ENCODE results near the gene TMEM37. TPM values are rescaled to one million over a fixed set of nuclear protein-coding genes. Genes with fewer than 3 reads are reported as not detected.

Gene TMEM37
- polyA plus RNA-seq, 1 donor from 2014 or later = not detected

DNA sequence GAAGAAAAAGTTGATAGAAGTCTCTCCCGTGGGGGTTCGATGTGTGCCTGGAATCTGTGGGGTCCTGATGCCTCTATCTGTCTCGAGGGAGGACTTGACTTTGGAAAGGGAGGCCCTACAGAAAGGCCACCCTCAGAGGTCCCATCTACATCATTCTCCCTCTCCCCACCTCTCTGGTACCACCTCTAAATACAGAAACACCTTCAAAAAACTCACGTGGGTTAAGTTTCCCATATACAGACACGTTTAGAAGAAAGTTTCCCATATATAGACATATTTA is 5.3 kb upstream of the TMEM37 start:
- Histone ChIP-seq H2AFZ (ENCODE audit: low read depth, low read length) (no peak overlapping the region), H3K9ac (ENCODE audit: low read length) (no peak overlapping the region), H3K27me3 (ENCODE audit: insufficient read depth, low read depth, low read length) (peaks cover 15% of the 10 kb centered on the region), H3K79me2 (replicated peaks; ENCODE audit: insufficient read depth, low read length) (no peaks in the 10 kb centered on the region), H3K4me3 (ENCODE audit: low read length) (no peak overlapping the region), H3K4me2 (ENCODE audit: low read length) (no peak overlapping the region), H3K36me3 (ENCODE audit: insufficient read depth, low read length) (no peaks in the 10 kb centered on the region), H3K9me2 (ENCODE audit: insufficient read depth, low read length) (no peaks in the 10 kb centered on the region), H4K20me1 (ENCODE audit: insufficient read depth) (no peaks in the 10 kb centered on the region), H3F3A (ENCODE audit: insufficient read depth, low read length, poor library complexity, severe bottlenecking) (no peaks in the 10 kb centered on the region), H3K9me3 (ENCODE audit: low read length) (peaks cover 2% of the 10 kb centered on the region), H3K27ac (ENCODE audit: low read length) (no peak overlapping the region)
- no peak for TF ChIP-seq RAD21 (conservative IDR thresholded peaks at IDR 0.05)
- TF ChIP-seq EZH2 (IDR thresholded peaks at IDR 0.05; ENCODE audit: borderline replicate concordance, insufficient read depth, low read length, poor library complexity, severe bottlenecking) = no peak
- TF ChIP-seq TAF1 (IDR thresholded peaks at IDR 0.05; ENCODE audit: low read depth) = no peak
- TF ChIP-seq EP300 (conservative IDR thresholded peaks at IDR 0.05; ENCODE audit: poor library complexity, severe bottlenecking) = no peak
- TF ChIP-seq POLR2AphosphoS5 (IDR thresholded peaks at IDR 0.05) = no peak
- TF ChIP-seq, protein P1, sequence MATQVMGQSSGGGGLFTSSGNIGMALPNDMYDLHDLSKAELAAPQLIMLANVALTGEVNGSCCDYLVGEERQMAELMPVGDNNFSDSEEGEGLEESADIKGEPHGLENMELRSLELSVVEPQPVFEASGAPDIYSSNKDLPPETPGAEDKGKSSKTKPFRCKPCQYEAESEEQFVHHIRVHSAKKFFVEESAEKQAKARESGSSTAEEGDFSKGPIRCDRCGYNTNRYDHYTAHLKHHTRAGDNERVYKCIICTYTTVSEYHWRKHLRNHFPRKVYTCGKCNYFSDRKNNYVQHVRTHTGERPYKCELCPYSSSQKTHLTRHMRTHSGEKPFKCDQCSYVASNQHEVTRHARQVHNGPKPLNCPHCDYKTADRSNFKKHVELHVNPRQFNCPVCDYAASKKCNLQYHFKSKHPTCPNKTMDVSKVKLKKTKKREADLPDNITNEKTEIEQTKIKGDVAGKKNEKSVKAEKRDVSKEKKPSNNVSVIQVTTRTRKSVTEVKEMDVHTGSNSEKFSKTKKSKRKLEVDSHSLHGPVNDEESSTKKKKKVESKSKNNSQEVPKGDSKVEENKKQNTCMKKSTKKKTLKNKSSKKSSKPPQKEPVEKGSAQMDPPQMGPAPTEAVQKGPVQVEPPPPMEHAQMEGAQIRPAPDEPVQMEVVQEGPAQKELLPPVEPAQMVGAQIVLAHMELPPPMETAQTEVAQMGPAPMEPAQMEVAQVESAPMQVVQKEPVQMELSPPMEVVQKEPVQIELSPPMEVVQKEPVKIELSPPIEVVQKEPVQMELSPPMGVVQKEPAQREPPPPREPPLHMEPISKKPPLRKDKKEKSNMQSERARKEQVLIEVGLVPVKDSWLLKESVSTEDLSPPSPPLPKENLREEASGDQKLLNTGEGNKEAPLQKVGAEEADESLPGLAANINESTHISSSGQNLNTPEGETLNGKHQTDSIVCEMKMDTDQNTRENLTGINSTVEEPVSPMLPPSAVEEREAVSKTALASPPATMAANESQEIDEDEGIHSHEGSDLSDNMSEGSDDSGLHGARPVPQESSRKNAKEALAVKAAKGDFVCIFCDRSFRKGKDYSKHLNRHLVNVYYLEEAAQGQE (IDR thresholded peaks at IDR 0.05; ENCODE audit: borderline replicate concordance) = no peak

- Histone ChIP-seq H3K36me3 (ENCODE audit: insufficient read depth, low read length) (no peaks in the 10 kb centered on the region), H3K27me3 (ENCODE audit: insufficient read depth, low read depth, low read length) (peaks cover 20% of the 10 kb centered on the region), H3K9me3 (ENCODE audit: low read length) (no peaks in the 10 kb centered on the region), H3K4me2 (ENCODE audit: low read length) (no peak overlapping the region), H3K9ac (ENCODE audit: low read length) (no peak overlapping the region), H3K9me2 (ENCODE audit: insufficient read depth, low read length) (no peaks in the 10 kb centered on the region), H4K20me1 (ENCODE audit: insufficient read depth) (no peaks in the 10 kb centered on the region), H2AFZ (ENCODE audit: low read depth, low read length) (no peak overlapping the region), H3K79me2 (replicated peaks; ENCODE audit: insufficient read depth, low read length) (no peaks in the 10 kb centered on the region), H3F3A (ENCODE audit: insufficient read depth, low read length, poor library complexity, severe bottlenecking) (no peaks in the 10 kb centered on the region), H3K27ac (ENCODE audit: low read length) (no peak overlapping the region), H3K4me3 (ENCODE audit: low read length) (no peak overlapping the region)
- TF ChIP-seq EZH2 (IDR thresholded peaks at IDR 0.05; ENCODE audit: borderline replicate concordance, insufficient read depth, low read length, poor library complexity, severe bottlenecking) = no peak
- no peak for TF ChIP-seq MXI1 (conservative IDR thresholded peaks at IDR 0.05; ENCODE audit: poor library complexity, severe bottlenecking)
- no peak for TF ChIP-seq SMC3 (conservative IDR thresholded peaks at IDR 0.05; ENCODE audit: poor library complexity)
- TF ChIP-seq RAD21 (conservative IDR thresholded peaks at IDR 0.05) = no peak
- TF ChIP-seq, protein P1 (IDR thresholded peaks at IDR 0.05; ENCODE audit: borderline replicate concordance) = no peak
- TF ChIP-seq, protein P2, sequence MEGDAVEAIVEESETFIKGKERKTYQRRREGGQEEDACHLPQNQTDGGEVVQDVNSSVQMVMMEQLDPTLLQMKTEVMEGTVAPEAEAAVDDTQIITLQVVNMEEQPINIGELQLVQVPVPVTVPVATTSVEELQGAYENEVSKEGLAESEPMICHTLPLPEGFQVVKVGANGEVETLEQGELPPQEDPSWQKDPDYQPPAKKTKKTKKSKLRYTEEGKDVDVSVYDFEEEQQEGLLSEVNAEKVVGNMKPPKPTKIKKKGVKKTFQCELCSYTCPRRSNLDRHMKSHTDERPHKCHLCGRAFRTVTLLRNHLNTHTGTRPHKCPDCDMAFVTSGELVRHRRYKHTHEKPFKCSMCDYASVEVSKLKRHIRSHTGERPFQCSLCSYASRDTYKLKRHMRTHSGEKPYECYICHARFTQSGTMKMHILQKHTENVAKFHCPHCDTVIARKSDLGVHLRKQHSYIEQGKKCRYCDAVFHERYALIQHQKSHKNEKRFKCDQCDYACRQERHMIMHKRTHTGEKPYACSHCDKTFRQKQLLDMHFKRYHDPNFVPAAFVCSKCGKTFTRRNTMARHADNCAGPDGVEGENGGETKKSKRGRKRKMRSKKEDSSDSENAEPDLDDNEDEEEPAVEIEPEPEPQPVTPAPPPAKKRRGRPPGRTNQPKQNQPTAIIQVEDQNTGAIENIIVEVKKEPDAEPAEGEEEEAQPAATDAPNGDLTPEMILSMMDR (IDR thresholded peaks at IDR 0.05; ENCODE audit: poor library complexity, severe bottlenecking) = no peak
- TF ChIP-seq TAF1 (IDR thresholded peaks at IDR 0.05; ENCODE audit: low read depth) = no peak
- TF ChIP-seq EP300 (conservative IDR thresholded peaks at IDR 0.05; ENCODE audit: poor library complexity, severe bottlenecking) = no peak
- TF ChIP-seq POLR2AphosphoS5 (IDR thresholded peaks at IDR 0.05) = no peak
These were observed 4.8 kb upstream of the TMEM37 start for GRCh38 chr2:119426801-119427395.

All from neural cell (in vitro differentiated cells).